ENCODE data around the gene LY6G5B.

DNA sequence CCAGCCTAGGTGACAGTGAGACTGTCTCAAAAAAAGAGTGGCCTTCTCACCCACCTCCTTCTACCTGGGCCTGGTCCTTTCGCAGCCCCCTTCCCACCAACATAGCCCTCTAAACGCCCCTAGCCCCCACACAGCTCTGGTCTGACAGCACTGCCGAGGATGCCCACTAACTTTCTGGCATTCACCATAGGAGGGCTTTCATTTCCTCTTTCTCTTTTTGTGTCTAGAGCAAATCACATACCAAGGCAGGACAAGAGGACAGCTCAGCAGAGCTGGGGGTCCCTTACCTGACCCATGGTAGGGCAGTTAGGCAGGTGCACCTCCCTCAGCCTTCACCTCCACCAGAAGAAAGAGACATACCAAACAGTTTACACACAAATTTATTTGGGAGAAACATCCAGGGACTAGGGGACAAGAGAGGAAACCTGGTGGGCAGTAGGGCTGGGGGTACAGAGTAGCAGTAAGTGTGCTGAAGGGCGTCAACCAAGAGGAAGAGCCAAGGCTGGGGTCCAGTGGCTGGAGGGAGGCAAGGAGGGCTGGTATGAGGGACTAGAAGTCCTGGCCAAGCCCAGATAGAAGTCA, 6.6 kb downstream of the LY6G5B start:
- TF ChIP-seq, protein P1, sequence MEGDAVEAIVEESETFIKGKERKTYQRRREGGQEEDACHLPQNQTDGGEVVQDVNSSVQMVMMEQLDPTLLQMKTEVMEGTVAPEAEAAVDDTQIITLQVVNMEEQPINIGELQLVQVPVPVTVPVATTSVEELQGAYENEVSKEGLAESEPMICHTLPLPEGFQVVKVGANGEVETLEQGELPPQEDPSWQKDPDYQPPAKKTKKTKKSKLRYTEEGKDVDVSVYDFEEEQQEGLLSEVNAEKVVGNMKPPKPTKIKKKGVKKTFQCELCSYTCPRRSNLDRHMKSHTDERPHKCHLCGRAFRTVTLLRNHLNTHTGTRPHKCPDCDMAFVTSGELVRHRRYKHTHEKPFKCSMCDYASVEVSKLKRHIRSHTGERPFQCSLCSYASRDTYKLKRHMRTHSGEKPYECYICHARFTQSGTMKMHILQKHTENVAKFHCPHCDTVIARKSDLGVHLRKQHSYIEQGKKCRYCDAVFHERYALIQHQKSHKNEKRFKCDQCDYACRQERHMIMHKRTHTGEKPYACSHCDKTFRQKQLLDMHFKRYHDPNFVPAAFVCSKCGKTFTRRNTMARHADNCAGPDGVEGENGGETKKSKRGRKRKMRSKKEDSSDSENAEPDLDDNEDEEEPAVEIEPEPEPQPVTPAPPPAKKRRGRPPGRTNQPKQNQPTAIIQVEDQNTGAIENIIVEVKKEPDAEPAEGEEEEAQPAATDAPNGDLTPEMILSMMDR (IDR thresholded peaks at IDR 0.05): no peak
- TF ChIP-seq EP300 (IDR thresholded peaks at IDR 0.05): no peak
